Prostate gland (tissue), 2 donors: ENCODE data around the gene DCP2. TPM values are rescaled to one million over a fixed set of nuclear protein-coding genes. Genes with fewer than 3 reads are reported as not detected.

Experiments used
- DNase-seq: peaks from one replicate; pipeline ENCODE4 v3.0.0-alpha.2; 2019; ENCODE audit warnings: low spot score
- H3K27ac ChIP-seq, 2 donors: fragments of 200-600 bp; sonication (generic); 2 replicates each; pipeline ENCODE4 v1.5.1; 2017 to 2019
- H3K27me3 ChIP-seq: fragments of 200-600 bp; sonication (generic); replicated peaks from 2 replicates; pipeline ENCODE4 v1.5.1; 2019; ENCODE audit not compliant: insufficient read depth
- H3K36me3 ChIP-seq, 2 donors: fragments of 200-600 bp; sonication (generic); 1 replicate in 1 of 2; 2 replicates in 1 of 2; pipeline versions ENCODE4 v1.5.1 to v1.8.1; 2017 to 2019
- H3K4me1 ChIP-seq: fragments of 200-600 bp; sonication (generic); replicated peaks from 2 replicates; pipeline ENCODE4 v1.5.1; 2019
- H3K4me3 ChIP-seq, 2 donors: fragments of 200-600 bp; sonication (generic); 2 replicates each; pipeline ENCODE4 v1.5.1; 2017 to 2019
- H3K9me3 ChIP-seq: fragments of 200-600 bp; sonication (generic); 2 replicates; pipeline ENCODE4 v1.5.1; 2017
- POLR2A ChIP-seq: fragments of 450-650 bp; IDR thresholded peaks from one replicate; pipeline ENCODE4 v1.6.1; 2016; ENCODE audit warnings: antibody characterized with exemption, mild to moderate bottlenecking
- POLR2AphosphoS5 ChIP-seq: sonication (generic); formaldehyde crosslinking; IDR thresholded peaks from one replicate; pipeline ENCODE4 v1.6.1; 2017; ENCODE audit warnings: antibody characterized with exemption
- WGBS: methylation state at CpG from one replicate; pipeline ENCODE4 v1.1.5; 2018; 5-methylcytosine and 5-hydroxymethylcytosine counted together
- intact Hi-C: fragments of 100-400 bp; cut with DNase I; formaldehyde crosslinking; loops from one replicate; pipeline ENCODE4 v1.14.2; 2022
- total RNA-seq, 2 donors: library from RNA; depleted of rRNA; stranded (reverse); fragments of >200 nt; gene quantifications; one replicate each; pipeline ENCODE4 v1.1.0, GENCODE V29; 2016
- TF ChIP-seq, protein P1 (sequence below), 4 experiments: fragments of 200-600 bp in 2 of 4; fragments of 450-650 bp in 2 of 4; sonication (generic) in 2 of 4; IDR thresholded peaks; 1 replicate in 3 of 4; 2 replicates in 1 of 4; pipeline ENCODE4 v1.5.1; 2016 to 2019; ENCODE audit warnings: antibody characterized with exemption in 4 of 4, mild to moderate bottlenecking in 2 of 4, moderate library complexity in 2 of 4

DCP2 gene
- total RNA-seq, 2 donors from 2014 or later = 23.4 to 51.6 TPM

DNA sequence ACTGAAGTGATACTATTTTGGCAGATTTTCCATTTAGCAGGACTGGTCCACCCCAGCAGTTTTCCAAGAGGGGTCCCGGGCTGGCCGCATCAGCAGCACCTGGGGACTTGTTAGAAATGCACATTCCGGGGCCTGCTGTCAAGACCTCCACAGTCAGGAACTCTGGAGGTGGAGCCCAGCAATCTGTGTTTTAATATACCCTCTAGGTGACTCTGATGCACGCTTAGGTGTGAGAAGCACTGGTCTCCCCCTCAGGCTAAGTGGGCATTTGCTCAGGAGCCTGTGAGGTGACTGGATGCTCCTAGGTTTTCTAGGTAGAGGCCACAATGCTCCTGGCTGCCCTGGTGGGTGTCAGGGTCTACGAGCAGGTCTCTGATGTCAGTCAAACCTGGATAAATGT, 81.7 kb downstream of the DCP2 start:
- Histone ChIP-seq H3K4me1 (no peaks in the 10 kb centered on the region), H3K4me3 (no peak overlapping the region), H3K27ac (peak overlapping the region in 1 of 2 donors; percentile 26), H3K9me3 (no peaks in the 10 kb centered on the region), H3K36me3 (no peaks in the 10 kb centered on the region), H3K27me3 (no peaks in the 10 kb centered on the region)
- TF ChIP-seq, protein P1, sequence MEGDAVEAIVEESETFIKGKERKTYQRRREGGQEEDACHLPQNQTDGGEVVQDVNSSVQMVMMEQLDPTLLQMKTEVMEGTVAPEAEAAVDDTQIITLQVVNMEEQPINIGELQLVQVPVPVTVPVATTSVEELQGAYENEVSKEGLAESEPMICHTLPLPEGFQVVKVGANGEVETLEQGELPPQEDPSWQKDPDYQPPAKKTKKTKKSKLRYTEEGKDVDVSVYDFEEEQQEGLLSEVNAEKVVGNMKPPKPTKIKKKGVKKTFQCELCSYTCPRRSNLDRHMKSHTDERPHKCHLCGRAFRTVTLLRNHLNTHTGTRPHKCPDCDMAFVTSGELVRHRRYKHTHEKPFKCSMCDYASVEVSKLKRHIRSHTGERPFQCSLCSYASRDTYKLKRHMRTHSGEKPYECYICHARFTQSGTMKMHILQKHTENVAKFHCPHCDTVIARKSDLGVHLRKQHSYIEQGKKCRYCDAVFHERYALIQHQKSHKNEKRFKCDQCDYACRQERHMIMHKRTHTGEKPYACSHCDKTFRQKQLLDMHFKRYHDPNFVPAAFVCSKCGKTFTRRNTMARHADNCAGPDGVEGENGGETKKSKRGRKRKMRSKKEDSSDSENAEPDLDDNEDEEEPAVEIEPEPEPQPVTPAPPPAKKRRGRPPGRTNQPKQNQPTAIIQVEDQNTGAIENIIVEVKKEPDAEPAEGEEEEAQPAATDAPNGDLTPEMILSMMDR (IDR thresholded peaks at IDR 0.05) = no peak
- TF ChIP-seq POLR2A (no peak), POLR2AphosphoS5 (no peak)
- 68% methylated on average over 5 of the region's 5 CpGs for WGBS
- no peak for DNase-seq
- intact Hi-C loops = no loop called here

DNA sequence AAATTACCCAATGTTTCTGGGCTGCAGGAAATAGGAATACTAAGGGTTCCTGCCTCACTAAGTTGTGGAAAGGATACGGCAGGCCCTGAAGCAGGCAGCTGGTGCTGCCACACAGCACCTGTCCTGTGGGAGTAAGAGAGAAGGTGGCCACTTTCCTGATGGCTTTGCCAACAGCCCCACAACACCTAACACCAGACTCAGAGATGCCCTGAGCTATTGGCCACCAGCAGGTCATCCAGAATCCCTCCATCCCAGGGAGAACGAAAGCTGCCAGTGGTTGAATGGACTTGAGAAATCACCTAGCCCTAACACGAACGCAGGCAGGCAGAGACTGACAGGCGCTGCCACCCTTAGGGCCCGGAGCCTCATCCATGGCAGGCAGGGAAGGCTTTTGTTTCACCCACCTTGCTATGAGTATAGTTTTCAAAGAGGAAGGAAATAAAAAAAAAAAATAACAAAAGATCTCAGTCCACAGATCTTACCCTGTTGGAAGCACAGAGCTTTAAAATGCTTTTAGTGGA, 82.2 kb downstream of the DCP2 start:
- Histone ChIP-seq H3K9me3 (no peaks in the 10 kb centered on the region), H3K4me1 (no peaks in the 10 kb centered on the region), H3K4me3 (no peak overlapping the region), H3K27ac (peak overlapping the region in 1 of 2 donors; percentile 26), H3K27me3 (no peaks in the 10 kb centered on the region), H3K36me3 (no peaks in the 10 kb centered on the region)
- no peak for TF ChIP-seq POLR2AphosphoS5
- TF ChIP-seq, protein P1 (IDR thresholded peaks at IDR 0.05) = no peak
- TF ChIP-seq POLR2A = no peak
- 45% methylated on average over 6 of the region's 6 CpGs for WGBS
- intact Hi-C loops = no loop called here
- no peak for DNase-seq

DNA sequence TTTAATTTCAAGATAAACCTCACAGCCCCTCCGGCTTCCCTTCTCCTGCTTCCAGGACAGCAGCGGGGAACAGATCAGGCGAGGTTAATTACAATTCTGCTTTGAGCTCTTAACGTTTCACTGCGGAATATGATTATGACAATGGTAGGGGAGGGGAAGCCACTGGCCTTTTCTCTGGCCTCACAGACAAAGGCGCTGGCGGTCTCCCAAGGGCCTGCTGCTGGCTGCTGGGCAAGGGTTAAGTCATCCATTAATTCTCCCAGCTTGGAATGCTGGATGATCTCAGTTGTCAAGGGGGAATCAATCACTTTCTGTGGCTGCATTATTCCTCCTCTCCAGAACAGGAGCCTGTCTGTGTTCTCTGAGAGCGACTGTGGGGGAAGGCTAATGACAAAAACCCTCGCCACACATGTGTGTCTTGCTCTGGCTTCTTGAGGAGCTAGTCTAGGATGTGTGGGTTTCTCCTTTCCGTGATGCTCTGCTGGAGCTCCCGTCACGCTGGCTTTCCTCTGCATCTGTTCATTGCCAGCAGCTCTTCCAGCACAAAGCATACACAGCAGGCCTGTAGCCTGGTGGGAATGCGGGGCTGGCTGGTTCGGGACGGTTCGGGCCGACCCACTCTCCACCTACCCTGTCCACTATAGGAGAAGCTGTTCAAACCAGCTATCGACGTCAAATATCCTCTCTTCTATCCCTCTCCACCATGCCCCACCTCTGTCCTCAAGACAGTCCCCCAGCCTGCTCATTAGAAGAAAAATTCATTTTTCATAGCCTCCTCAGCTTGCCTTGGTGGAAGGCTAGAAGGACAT, 82.8 kb downstream of the DCP2 start:
- Histone ChIP-seq H3K9me3 (no peaks in the 10 kb centered on the region), H3K27me3 (no peaks in the 10 kb centered on the region), H3K36me3 (no peaks in the 10 kb centered on the region), H3K27ac (no peak overlapping the region), H3K4me1 (no peaks in the 10 kb centered on the region), H3K4me3 (no peak overlapping the region)
- intact Hi-C loops = no loop called here
- 59% methylated on average over 19 of the region's 19 CpGs for WGBS
- no peak for DNase-seq
- TF ChIP-seq, protein P1 (IDR thresholded peaks at IDR 0.05) = no peak
- TF ChIP-seq POLR2A = no peak
- no peak for TF ChIP-seq POLR2AphosphoS5

DNA sequence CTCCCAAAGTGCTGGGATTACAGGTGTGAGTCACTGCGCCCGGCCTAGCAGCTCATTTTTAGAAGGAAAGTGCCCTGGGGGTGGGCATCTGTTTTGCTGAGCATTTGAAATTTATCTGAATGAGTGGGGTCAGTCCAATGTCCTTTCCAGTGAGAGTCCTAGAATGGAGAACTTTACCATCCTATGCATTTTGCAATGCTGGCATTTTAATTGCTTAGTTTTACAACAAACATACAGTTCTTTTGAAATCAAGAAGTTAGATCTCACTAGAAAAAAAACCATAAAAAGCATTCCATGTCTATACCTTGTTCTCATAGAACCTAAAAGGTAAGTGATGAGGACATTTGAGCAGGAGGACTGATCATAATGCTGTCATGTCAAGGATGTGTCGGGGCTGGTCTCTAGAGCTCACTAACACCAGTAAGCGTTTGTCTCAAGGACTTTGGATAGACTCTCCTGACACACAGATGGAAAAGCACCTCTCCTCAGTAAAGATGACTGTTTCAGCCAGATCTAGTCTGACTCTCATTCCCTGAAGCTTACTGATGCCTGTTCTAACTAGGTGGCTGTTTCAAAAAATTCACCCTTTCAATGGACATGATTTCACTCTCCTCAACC, 83.9 kb downstream of the DCP2 start:
- DNase-seq = no peak
- H3K27me3 ChIP-seq = no peaks in the 10 kb centered on the region
- intact Hi-C loops = no loop called here
- no peaks in the 10 kb centered on the region for H3K4me1 ChIP-seq
- no peak overlapping the region for H3K4me3 ChIP-seq
- H3K36me3 ChIP-seq = no peaks in the 10 kb centered on the region
- WGBS = 75% methylated on average over 4 of the region's 4 CpGs
- H3K27ac ChIP-seq = no peak overlapping the region
- H3K9me3 ChIP-seq = no peaks in the 10 kb centered on the region
- TF ChIP-seq POLR2A (no peak), POLR2AphosphoS5 (no peak)
- TF ChIP-seq, protein P1 (IDR thresholded peaks at IDR 0.05) = no peak
